SK-N-MC (cell line): ENCODE data around the gene LRRD1.

Experiments
- EZH2 ChIP-seq: fragments of 200-600 bp; sonication (generic); IDR thresholded peaks from one replicate; pipeline ENCODE4 v1.6.1; 2017; ENCODE audit warnings: antibody characterized with exemption
- FOXP2 ChIP-seq: optimal IDR thresholded peaks from 2 replicates; pipeline ENCODE3; 2011; ENCODE audit warnings: mild to moderate bottlenecking, moderate library complexity; ENCODE audit not compliant: insufficient read depth; ENCODE audit errors: extremely low read length, control extremely low read depth
- POLR2AphosphoS5 ChIP-seq: IDR thresholded peaks from 2 replicates; pipeline ENCODE4 v1.6.1; 2012; ENCODE audit warnings: mild to moderate bottlenecking, low read depth, low read length, borderline replicate concordance

DNA sequence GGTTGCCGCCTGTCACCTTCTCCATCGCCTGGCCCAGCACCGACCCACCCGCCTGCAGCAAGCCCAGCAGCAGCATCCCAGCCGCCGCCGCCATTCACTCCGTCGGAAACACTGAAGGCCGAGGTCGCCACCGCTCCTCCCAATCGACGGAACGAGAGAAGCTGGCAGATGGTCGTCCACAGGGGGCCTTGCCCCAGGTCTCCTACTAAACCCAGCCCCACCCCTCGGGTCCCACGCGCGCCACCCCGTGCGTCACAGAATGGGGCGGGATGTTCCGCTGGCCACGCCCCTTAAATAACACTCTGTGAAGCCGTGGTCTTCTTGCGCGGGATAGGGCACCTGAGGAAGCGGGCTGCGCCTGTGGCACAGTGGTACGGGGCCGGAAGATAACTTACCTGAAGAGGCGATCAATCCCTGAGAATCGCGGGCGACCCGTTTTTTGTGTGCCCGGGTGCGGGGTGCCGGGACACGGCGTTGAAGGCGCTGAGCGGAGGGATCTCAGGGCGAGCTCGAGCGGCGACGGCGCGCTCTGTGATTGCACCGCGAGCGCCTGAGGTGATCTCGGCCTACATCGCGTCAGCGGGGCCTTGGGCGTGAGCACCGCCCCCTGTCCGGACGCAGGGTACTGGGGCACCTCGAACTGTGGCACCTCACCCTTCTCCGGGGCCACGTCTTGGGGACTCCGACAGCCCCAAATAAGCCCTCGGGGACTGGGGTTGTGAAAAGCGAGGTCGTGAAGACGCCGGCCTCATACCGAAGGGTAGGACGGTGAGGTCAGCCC, 44.5 kb downstream of the LRRD1 start, which contains the start of gene CYP51A1:
- TF ChIP-seq EZH2 (no peak), POLR2AphosphoS5 (peak; percentile 84), FOXP2 (no peak)
